H1 (cell line): ENCODE results near the gene PARP15. TPM values are rescaled to one million over a fixed set of nuclear protein-coding genes. Genes with fewer than 3 reads are reported as not detected.

ENCODE experiments used
- CTCF ChIA-PET: fragments of 300-600 bp; sonication (Branson Sonifier 250); formaldehyde crosslinking; loops from one replicate; lab custom pipeline; 2021; ENCODE audit not compliant: partially characterized antibody; lab: Charles Lee
- POLR2A ChIA-PET: fragments of 300-600 bp; sonication (Branson Sonifier 250); formaldehyde crosslinking; loops from one replicate; lab custom pipeline; 2021; ENCODE audit warnings: inconsistent platforms; ENCODE audit not compliant: partially characterized antibody; lab: Charles Lee
- DNase-seq, 2 experiments: peaks; one replicate each; pipeline versions ENCODE4 v3.0.0 to v3.0.0-alpha.2; 2010 to 2022; ENCODE audit warnings: low spot score in 2 of 2, low read depth in 1 of 2, mixed read lengths in 1 of 2
- FAIRE-seq: peaks from 2 replicates; lab custom pipeline; 2011; peaks lifted over from hg19 to GRCh38; lab: Jason Lieb, UNC
- H2AFZ ChIP-seq: 2 replicates; pipeline ENCODE4 v1.8.1; 2012; ENCODE audit warnings: low read length, inconsistent platforms
- H2AK5ac ChIP-seq: 2 replicates; pipeline ENCODE4 v1.6.1; 2013; ENCODE audit warnings: low read depth, low read length
- H2BK120ac ChIP-seq: replicated peaks from 2 replicates; pipeline ENCODE3; 2013; ENCODE audit warnings: low read depth, low read length, inconsistent platforms
- H2BK12ac ChIP-seq: 2 replicates; pipeline ENCODE4 v1.6.1; 2013; ENCODE audit warnings: low read depth, low read length
- H2BK15ac ChIP-seq: 2 replicates; pipeline ENCODE4 v1.6.1; 2013; ENCODE audit warnings: low read length
- H2BK20ac ChIP-seq: 2 replicates; pipeline ENCODE4 v1.6.1; 2013; ENCODE audit warnings: low read length
- H2BK5ac ChIP-seq: 2 replicates; pipeline ENCODE4 v1.6.1; 2013; ENCODE audit warnings: low read depth, low read length
- H3K14ac ChIP-seq: 2 replicates; pipeline ENCODE4 v1.6.1; 2013; ENCODE audit warnings: inconsistent platforms; ENCODE audit not compliant: insufficient read length
- H3K18ac ChIP-seq: 2 replicates; pipeline ENCODE4 v1.6.1; 2013; ENCODE audit warnings: low read length; ENCODE audit errors: extremely low read depth
- H3K23ac ChIP-seq: 2 replicates; pipeline ENCODE4 v1.6.1; 2013; ENCODE audit warnings: inconsistent platforms; ENCODE audit not compliant: insufficient read length
- H3K23me2 ChIP-seq: 2 replicates; pipeline ENCODE4 v1.6.1; 2013; ENCODE audit warnings: low read depth, low read length
- H3K27ac ChIP-seq: 2 replicates; pipeline ENCODE4 v1.6.1; 2011; ENCODE audit warnings: low read depth, low read length, inconsistent platforms
- H3K27me3 ChIP-seq, 4 experiments: replicated peaks in 1 of 4; 1 replicate in 1 of 4; 2 replicates in 3 of 4; pipeline versions ENCODE4 v1.6.1 to v1.8.1; 2011 to 2013; ENCODE audit warnings: low read length in 3 of 4, mild to moderate bottlenecking in 3 of 4, inconsistent platforms in 2 of 4, mixed read lengths in 2 of 4, moderate library complexity in 1 of 4; ENCODE audit not compliant: control insufficient read depth in 3 of 4, insufficient read depth in 3 of 4; ENCODE audit errors: extremely low read depth in 1 of 4
- H3K36me3 ChIP-seq, 4 experiments: 2 replicates each; pipeline versions ENCODE4 v1.6.1 to v1.8.1; 2011 to 2013; ENCODE audit warnings: mild to moderate bottlenecking in 4 of 4, low read length in 3 of 4, moderate library complexity in 2 of 4, control low read depth in 1 of 4, inconsistent platforms in 1 of 4; ENCODE audit not compliant: insufficient read depth in 4 of 4, control insufficient read depth in 2 of 4
- H3K4ac ChIP-seq: replicated peaks from 2 replicates; pipeline ENCODE3; 2013; ENCODE audit warnings: low read length, low read depth, mixed read lengths, inconsistent platforms; ENCODE audit not compliant: insufficient read length
- H3K4me1 ChIP-seq, 4 experiments: replicated peaks in 1 of 4; 1 replicate in 1 of 4; 2 replicates in 3 of 4; pipeline versions ENCODE4 v1.6.1 to v1.8.1; 2011 to 2013; ENCODE audit warnings: low read length in 3 of 4, inconsistent platforms in 2 of 4, mixed read lengths in 1 of 4; ENCODE audit not compliant: insufficient read depth in 4 of 4, control insufficient read depth in 3 of 4
- H3K4me2 ChIP-seq, 2 experiments: 2 replicates each; pipeline versions ENCODE4 v1.6.1 to v1.8.1; 2011 to 2013; ENCODE audit warnings: low read depth in 2 of 2, low read length in 2 of 2, control low read depth in 1 of 2, inconsistent platforms in 1 of 2, mild to moderate bottlenecking in 1 of 2; ENCODE audit not compliant: insufficient read depth in 1 of 2
- H3K4me3 ChIP-seq, 4 experiments: fragments of 200-600, 300-600 bp in 1 of 4; sonication (generic), shearing (Covaris generic), sonication (Bioruptor Twin) in 1 of 4; 2 replicates each; pipeline versions ENCODE4 v1.5.1 to v1.8.1; 2011 to 2016; ENCODE audit warnings: low read length in 4 of 4, low read depth in 3 of 4, control low read depth in 2 of 4, inconsistent platforms in 2 of 4, mild to moderate bottlenecking in 2 of 4, mixed read lengths in 1 of 4, moderate library complexity in 1 of 4; ENCODE audit not compliant: insufficient read depth in 2 of 4; ENCODE audit errors: extremely low read depth in 1 of 4
- H3K56ac ChIP-seq: replicated peaks from 2 replicates; pipeline ENCODE3; 2013; ENCODE audit warnings: low read depth, mild to moderate bottlenecking, mixed read lengths, low read length, inconsistent platforms; ENCODE audit not compliant: insufficient read length
- H3K79me1 ChIP-seq: 2 replicates; pipeline ENCODE4 v1.6.1; 2013; ENCODE audit warnings: low read depth, low read length, control low read depth
- H3K79me2 ChIP-seq, 2 experiments: 2 replicates each; pipeline versions ENCODE4 v1.6.1 to v1.8.1; 2012 to 2013; ENCODE audit warnings: low read length in 2 of 2, mild to moderate bottlenecking in 2 of 2, inconsistent platforms in 1 of 2; ENCODE audit not compliant: insufficient read depth in 2 of 2, control insufficient read depth in 1 of 2
- H3K9ac ChIP-seq, 4 experiments: replicated peaks in 1 of 4; 1 replicate in 1 of 4; 2 replicates in 3 of 4; pipeline versions ENCODE4 v1.6.1 to v1.8.1; 2011 to 2013; ENCODE audit warnings: low read depth in 3 of 4, low read length in 3 of 4, control low read depth in 2 of 4, mild to moderate bottlenecking in 2 of 4, moderate library complexity in 2 of 4, inconsistent platforms in 1 of 4; ENCODE audit errors: extremely low read depth in 1 of 4
- H3K9me3 ChIP-seq, 2 experiments: 2 replicates each; pipeline versions ENCODE4 v1.6.1 to v1.8.1; 2012 to 2013; ENCODE audit warnings: mild to moderate bottlenecking in 2 of 2, moderate library complexity in 2 of 2, control low read depth in 1 of 2, inconsistent platforms in 1 of 2, low read depth in 1 of 2, low read length in 1 of 2, mixed read lengths in 1 of 2; ENCODE audit not compliant: insufficient read depth in 2 of 2
- H4K20me1 ChIP-seq, 2 experiments: replicated peaks in 1 of 2; 2 replicates each; pipeline versions ENCODE3 to v1.8.1; 2011 to 2013; ENCODE audit warnings: inconsistent platforms in 2 of 2, low read length in 2 of 2, mild to moderate bottlenecking in 1 of 2; ENCODE audit not compliant: insufficient read depth in 2 of 2, control insufficient read depth in 1 of 2
- H4K5ac ChIP-seq: 2 replicates; pipeline ENCODE4 v1.6.1; 2013; ENCODE audit warnings: low read length, low read depth, mixed read lengths, inconsistent platforms; ENCODE audit not compliant: insufficient read length
- H4K8ac ChIP-seq: 2 replicates; pipeline ENCODE4 v1.8.0; 2013; ENCODE audit warnings: mild to moderate bottlenecking, moderate library complexity, low read length, inconsistent platforms; ENCODE audit not compliant: insufficient read depth; ENCODE audit errors: extremely low read depth
- H4K91ac ChIP-seq: replicated peaks from 2 replicates; pipeline ENCODE3; 2013; ENCODE audit warnings: low read length, mixed read lengths, inconsistent platforms; ENCODE audit not compliant: insufficient read length
- JUN ChIP-seq: IDR thresholded peaks from 2 replicates; pipeline ENCODE4 v1.6.1; 2011; ENCODE audit warnings: low read depth, mild to moderate bottlenecking, improper control_type of control experiment, low read length
- NRF1 ChIP-seq: IDR thresholded peaks from 2 replicates; pipeline ENCODE4 v1.6.1; 2011; ENCODE audit warnings: mild to moderate bottlenecking, low read depth, low read length, improper control_type of control experiment
- POU5F1 ChIP-seq: IDR thresholded peaks from 2 replicates; pipeline ENCODE4 v1.6.1; 2011; ENCODE audit warnings: low read depth, mild to moderate bottlenecking, low read length, moderate library complexity
- WGBS, 2 experiments: shearing (Covaris generic) in 1 of 2; methylation state at CpG; one replicate each; pipeline versions ENCODE4 v1.1.6 to v1.1.7; 2013 to 2015; ENCODE audit warnings: low lambda C conversion rate in 2 of 2, mixed read lengths in 2 of 2, inconsistent platforms in 1 of 2, low coverage in 1 of 2, missing lambda C conversion rate in 1 of 2; ENCODE audit not compliant: insufficient replicate concordance in 2 of 2, insufficient coverage in 1 of 2, insufficient read length in 1 of 2; ENCODE audit errors: extremely low coverage in 1 of 2, missing lambda C conversion rate in 1 of 2; 5-methylcytosine and 5-hydroxymethylcytosine counted together
- polyA plus RNA-seq, 7 experiments: library from polyadenylated mRNA; depleted of rRNA in 3 of 7; stranded (reverse) in 5 of 7; unstranded in 2 of 7; fragments of >200 nt in 5 of 7; fragments of 200-250 nt in 2 of 7; gene quantifications; 1 replicate in 5 of 7; 2 replicates in 1 of 7; 4 replicates in 1 of 7; pipeline versions ENCODE4 v1.2.1 to v1.2.3, GENCODE V29; 2011 to 2013; ENCODE audit warnings: missing spikeins in 2 of 7, mixed read lengths in 2 of 7
- total RNA-seq: library from RNA; stranded (reverse); fragmentation: NEBNext Ultra II Directional; extraction: Animal tissue kit (Norgen Biotek cat#: 25700); gene quantifications from 2 replicates; pipeline ENCODE4 v1.2.1, GENCODE V29; 2021

Gene PARP15
- total and polyA plus RNA-seq, 2 of the 8 experiments (the other 6 are each of a cell fraction or from before 2014, with no cell fraction given) = 0.37 to 0.45 TPM

DNA sequence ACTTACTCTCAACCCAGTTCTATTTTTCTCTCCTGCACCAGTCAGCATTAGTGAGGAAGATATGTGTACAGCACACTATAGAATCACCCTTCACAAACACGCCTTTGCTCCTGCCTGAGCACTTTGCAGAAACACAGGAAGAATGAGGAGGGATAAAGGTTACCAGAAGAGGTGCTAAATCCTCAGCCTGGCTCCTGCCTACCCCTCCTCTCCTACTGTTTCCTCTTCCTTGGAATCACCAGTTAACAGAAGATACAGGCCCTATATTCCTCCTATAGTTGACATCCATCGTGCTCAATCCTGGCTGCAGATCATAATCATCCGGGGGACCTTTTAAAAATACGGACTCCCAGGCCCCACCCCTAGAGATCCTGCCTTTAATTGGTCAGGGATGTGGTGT lies 28.9 kb downstream of the PARP15 start:
- no peaks in the 10 kb centered on the region for H3K9me3 ChIP-seq
- H4K5ac ChIP-seq = no peak overlapping the region
- no peak overlapping the region; the same call in 1 of the 2 replicates for H4K8ac ChIP-seq
- no peak overlapping the region for H3K18ac ChIP-seq
- no peak for FAIRE-seq
- H3K23ac ChIP-seq = no peak overlapping the region
- H3K4me1 ChIP-seq = peaks cover 0 to 7% (median 0%) of the 10 kb centered on the region in 4 experiments; a peak in 1 of 7 replicates
- peak overlapping the region; percentile 6; the same call in 1 of the 2 replicates for H2AFZ ChIP-seq
- no peak overlapping the region for H3K4me3 ChIP-seq
- ChIA-PET CTCF (interaction anchor here (1.0 kb wide), 1 partner anchor 74 kb away, joined by 3 read pairs; the partner anchor contains the start of gene PARP14), POLR2A (no interaction called here)
- H3K14ac ChIP-seq = no peak overlapping the region
- H3K23me2 ChIP-seq = no peaks in the 10 kb centered on the region
- H4K91ac ChIP-seq = no peak overlapping the region
- H4K20me1 ChIP-seq = no peaks in the 10 kb centered on the region
- no peak overlapping the region for H3K9ac ChIP-seq
- H2BK12ac ChIP-seq = no peak overlapping the region
- H2BK5ac ChIP-seq = no peak overlapping the region
- no peak overlapping the region for H3K4ac ChIP-seq
- H3K56ac ChIP-seq = no peak overlapping the region
- no peak overlapping the region for H2BK15ac ChIP-seq
- WGBS, 2 experiments = 91% methylated on average over 4 of the region's 4 CpGs; no CpG with 5 or more reads in 1 of the 2 experiments
- H2BK120ac ChIP-seq = no peak overlapping the region
- DNase-seq = no peak
- H2AK5ac ChIP-seq = no peak overlapping the region
- H3K79me1 ChIP-seq = no peaks in the 10 kb centered on the region
- no peak overlapping the region for H3K27ac ChIP-seq
- no peaks in the 10 kb centered on the region for H3K79me2 ChIP-seq
- no peak overlapping the region for H3K4me2 ChIP-seq
- no peaks in the 10 kb centered on the region for H3K36me3 ChIP-seq
- no peaks in the 10 kb centered on the region for H3K27me3 ChIP-seq
- TF ChIP-seq POU5F1 (no peak), NRF1 (no peak), JUN (no peak)
- H2BK20ac ChIP-seq = no peak overlapping the region
